NT2/D1 (cell line): ENCODE results near the gene MYORG.

ENCODE experiments used
- SUZ12 ChIP-seq: IDR thresholded peaks from 2 replicates; pipeline ENCODE4 v1.6.1; 2011; ENCODE audit not compliant: insufficient read length, insufficient read depth; ENCODE audit errors: extremely low read depth
- YY1 ChIP-seq: IDR thresholded peaks from 2 replicates; pipeline ENCODE4 v1.6.1; 2011; ENCODE audit not compliant: insufficient read length, insufficient read depth
- ZNF274 ChIP-seq: IDR thresholded peaks from 2 replicates; pipeline ENCODE4 v1.6.1; 2011; ENCODE audit warnings: mild to moderate bottlenecking, low read depth, low read length

DNA sequence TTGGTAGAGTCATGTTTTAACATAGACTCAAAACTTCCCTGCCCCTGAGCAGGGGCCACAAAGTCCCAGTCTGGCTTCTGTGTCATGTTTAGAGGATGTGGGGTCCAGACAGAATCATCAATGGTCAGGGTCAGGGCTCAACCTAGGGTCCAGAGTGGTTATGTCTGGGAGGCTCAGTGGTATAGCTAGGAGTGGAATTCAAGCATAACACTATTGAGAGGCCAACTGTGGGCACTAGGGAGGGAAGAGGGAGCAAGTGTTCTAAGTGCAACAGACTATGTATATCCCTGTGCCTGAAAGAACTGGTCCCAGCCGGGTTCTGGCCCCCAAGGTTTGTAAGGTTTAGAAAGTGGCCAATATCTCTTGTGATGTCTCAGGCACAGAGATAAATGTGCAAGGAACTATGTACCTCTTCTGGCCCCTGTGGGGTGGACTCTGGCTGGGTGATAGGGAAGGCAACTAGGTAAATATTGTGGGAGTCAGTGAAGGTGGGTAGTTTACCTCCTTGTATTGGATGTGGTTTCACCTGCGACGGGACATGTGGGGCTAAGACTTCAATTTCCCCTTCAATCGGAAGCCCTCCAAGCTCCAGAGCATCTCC lies 14.0 kb downstream of the MYORG start:
- TF ChIP-seq YY1: no peak
- TF ChIP-seq ZNF274: no peak
- no peak for TF ChIP-seq SUZ12
